Measurements from ENCODE around the gene SMYD5.

Gene SMYD5

GRCh38 chr2:73272270-73272669, 58.2 kb downstream of the SMYD5 start:
- DNase-seq (ENCODE audit: low read depth) = no peak
- no peak for TF ChIP-seq CTCF (IDR thresholded peaks at IDR 0.05; ENCODE audit: insufficient read depth, low read depth, low read length, missing control alignments)
- no peak overlapping the region for H3K4me3 ChIP-seq (ENCODE audit: low read depth, low read length)

Measured in GM12865 (cell line).